Aorta (tissue), 5 donors: ENCODE results near the gene NFIC. TPM values are rescaled to one million over a fixed set of nuclear protein-coding genes. Genes with fewer than 3 reads are reported as not detected.

Experiments used
- ATAC-seq: fragments of 200-7000 bp; cut with Tn5 transposase; one replicate; pipeline ENCODE4 v1.9.1; 2022; ENCODE audit warnings: moderate library complexity; ENCODE audit not compliant: low FRiP score
- DNase-seq, 2 donors: peaks; one replicate each; pipeline ENCODE4 v3.0.0-alpha.2; 2020
- H3K27ac ChIP-seq, 2 donors: one replicate each; pipeline ENCODE4 v1.5.1; 2013; ENCODE audit warnings: low read length in 2 of 2, mild to moderate bottlenecking in 2 of 2, moderate library complexity in 2 of 2, control low read depth in 1 of 2, inconsistent platforms in 1 of 2, low read depth in 1 of 2
- H3K27me3 ChIP-seq, 2 donors: one replicate each; pipeline ENCODE4 v1.6.1; 2013; ENCODE audit warnings: control low read depth in 1 of 2, low read length in 1 of 2, mild to moderate bottlenecking in 1 of 2, moderate library complexity in 1 of 2; ENCODE audit not compliant: insufficient read depth in 2 of 2, control insufficient read depth in 1 of 2
- H3K36me3 ChIP-seq, 2 donors: one replicate each; pipeline ENCODE4 v1.6.1; 2013; ENCODE audit warnings: control low read depth in 1 of 2, low read length in 1 of 2, mild to moderate bottlenecking in 1 of 2; ENCODE audit not compliant: insufficient read depth in 2 of 2, control insufficient read depth in 1 of 2
- H3K4me1 ChIP-seq, 2 donors: one replicate each; pipeline ENCODE4 v1.6.1; 2013; ENCODE audit warnings: low read length in 2 of 2, control low read depth in 1 of 2, mild to moderate bottlenecking in 1 of 2, moderate library complexity in 1 of 2; ENCODE audit not compliant: insufficient read depth in 2 of 2, control insufficient read depth in 1 of 2
- H3K4me3 ChIP-seq, 2 donors: one replicate each; pipeline ENCODE4 v1.5.1; 2013; ENCODE audit warnings: low read length in 2 of 2, control low read depth in 1 of 2, mild to moderate bottlenecking in 1 of 2
- H3K9me3 ChIP-seq: one replicate; pipeline ENCODE4 v1.6.1; 2013; ENCODE audit warnings: mild to moderate bottlenecking, low read length; ENCODE audit not compliant: control insufficient read depth
- WGBS, 2 donors: extraction: QIAGEN DNeasy Blood & Tissue Kit; methylation state at CpG; one replicate each; pipeline ENCODE4 v1.1.7; 2013; 5-methylcytosine and 5-hydroxymethylcytosine counted together
- intact Hi-C, 2 donors: fragments of 100-400 bp; cut with DNase I; formaldehyde crosslinking; loops; one replicate each; pipeline versions ENCODE4 v1.14.2 to v1.15.0; 2022
- polyA plus RNA-seq, 2 donors: library from polyadenylated mRNA; stranded (reverse); fragments of 200-250 nt; gene quantifications; one replicate each; pipeline ENCODE4 v1.2.3, GENCODE V29; 2013
- total RNA-seq, 2 donors: library from RNA; stranded (reverse); fragmentation: NEBNext Ultra II Directional; extraction: Animal tissue kit (Norgen Biotek cat#: 25700); gene quantifications; one replicate each; pipeline ENCODE4 v1.2.1, GENCODE V29; 2021
- donor health status: healthy with polysubstance abuse.
- donor health status: Bipolar disorder and iron deficiency.
- donor health status: DM: no; HTN: no; CAD: no.
- donor health status: DM: no; HTN: no; CAD: no.
- donor health status: DM: yes; HTN: yes; CAD: no.

Gene NFIC
- total and polyA plus RNA-seq, 4 donors, result 37.5 to 188 (median 106) TPM

DNA sequence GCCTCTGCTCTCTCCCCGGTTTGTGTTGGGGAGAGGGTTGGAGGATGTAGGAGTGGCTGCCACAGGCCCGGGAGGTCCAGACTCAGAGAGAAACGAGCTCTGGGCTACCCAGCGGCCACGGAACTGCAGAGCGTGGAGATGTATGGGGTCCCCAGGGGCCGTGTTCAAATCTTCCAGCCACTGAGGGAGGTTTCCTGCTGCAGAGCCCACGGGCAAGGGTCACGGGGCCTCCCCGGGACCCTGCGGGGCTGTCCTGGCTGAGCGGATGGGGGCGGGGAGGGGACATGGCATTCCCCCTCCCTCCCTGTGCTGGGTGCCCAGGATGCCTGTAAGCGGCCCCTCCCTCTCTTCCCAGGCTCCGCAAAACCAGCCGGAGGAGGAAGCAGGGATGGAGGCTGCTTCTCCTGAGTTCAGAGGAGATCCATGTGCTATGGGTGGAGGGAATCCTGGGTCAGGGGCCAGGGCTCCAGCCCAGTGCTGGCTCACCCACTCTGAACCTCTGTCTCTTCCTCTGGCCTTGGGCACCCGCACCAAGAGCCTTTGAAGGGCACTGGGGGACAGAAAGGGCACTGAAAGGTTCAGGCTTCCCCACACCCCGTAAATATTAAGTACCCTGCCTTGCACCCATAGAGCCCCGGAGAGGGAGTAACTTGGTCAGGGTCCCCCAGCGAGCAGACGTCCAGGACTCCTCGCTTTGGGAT, 91.3 kb downstream of the NFIC start:
- intact Hi-C loops, result loop anchor here in 1 of 2 donors (5.0 kb wide), 1 partner anchor 120 kb away; no protein-coding TSS in a partner anchor
- peak overlapping the region; percentile 40 to 96 for H3K27ac ChIP-seq
- H3K4me1 ChIP-seq, result peaks cover 0 to 2% of the 10 kb centered on the region in 2 donors
- no peaks in the 10 kb centered on the region for H3K27me3 ChIP-seq
- no peaks in the 10 kb centered on the region for H3K9me3 ChIP-seq
- WGBS, 2 donors, result 2 to 9% methylated on average over 20 to 22 of the region's 22 CpGs
- H3K36me3 ChIP-seq, result no peaks in the 10 kb centered on the region
- peak; percentile 70 to 83 for DNase-seq
- peak; percentile 40 for ATAC-seq
- H3K4me3 ChIP-seq, result no peak overlapping the region

DNA sequence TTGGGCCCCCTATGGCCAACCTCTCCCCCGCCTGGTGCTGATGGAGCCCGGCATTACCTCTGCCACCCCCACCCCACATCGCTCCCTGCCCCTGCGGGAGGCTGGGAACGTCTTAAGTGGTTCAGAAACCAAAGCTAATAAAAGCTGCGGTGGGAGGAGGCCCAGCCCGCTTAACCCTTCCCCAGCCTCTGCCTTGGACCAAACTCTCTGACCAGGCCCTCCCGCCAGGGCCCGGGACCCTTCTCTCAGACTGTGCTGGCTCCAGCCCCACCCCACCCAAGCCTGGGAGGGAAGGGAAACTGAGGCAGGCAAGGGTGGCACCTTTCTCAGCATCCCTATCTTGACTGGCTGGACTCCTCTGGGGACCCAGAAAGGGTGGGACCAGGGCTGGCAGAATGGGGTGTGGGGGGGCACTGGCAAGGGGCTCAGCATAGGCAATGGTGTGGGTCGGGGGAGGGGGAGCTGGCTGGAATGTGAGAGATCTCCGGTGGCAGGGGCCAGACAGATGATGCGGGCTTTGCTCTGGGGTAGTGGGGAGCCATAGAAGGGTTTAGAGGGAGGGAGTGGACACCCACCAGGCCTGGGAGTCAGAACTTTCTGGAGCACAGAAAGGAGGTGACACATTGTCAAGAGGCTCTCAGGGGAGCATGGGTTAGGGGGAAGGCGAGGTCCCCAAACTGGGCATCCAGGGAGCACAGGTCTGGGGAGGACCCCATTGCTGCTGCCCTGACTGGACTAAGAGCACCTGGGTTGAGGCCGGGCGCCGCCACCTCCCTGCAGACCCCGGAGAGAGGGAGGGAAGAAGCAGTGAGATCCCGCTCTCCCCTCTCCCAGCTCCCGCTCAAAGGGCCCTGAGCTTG, 92.1 kb downstream of the NFIC start:
- Histone ChIP-seq H3K4me1 (peaks cover 0 to 2% of the 10 kb centered on the region in 2 donors), H3K27me3 (no peaks in the 10 kb centered on the region), H3K36me3 (no peaks in the 10 kb centered on the region), H3K4me3 (no peak overlapping the region), H3K9me3 (no peaks in the 10 kb centered on the region), H3K27ac (peak overlapping the region; percentile 40 to 96)
- peak in 1 of 2 donors; percentile 79 for DNase-seq
- ATAC-seq, result peak; percentile 6
- WGBS, 2 donors, result 12 to 14% methylated on average over 15 to 19 of the region's 19 CpGs
- intact Hi-C loops, result loop anchor here (1.0 to 5.0 kb wide), 2 partner anchors 7 to 121 kb away; no protein-coding TSS in a partner anchor

DNA sequence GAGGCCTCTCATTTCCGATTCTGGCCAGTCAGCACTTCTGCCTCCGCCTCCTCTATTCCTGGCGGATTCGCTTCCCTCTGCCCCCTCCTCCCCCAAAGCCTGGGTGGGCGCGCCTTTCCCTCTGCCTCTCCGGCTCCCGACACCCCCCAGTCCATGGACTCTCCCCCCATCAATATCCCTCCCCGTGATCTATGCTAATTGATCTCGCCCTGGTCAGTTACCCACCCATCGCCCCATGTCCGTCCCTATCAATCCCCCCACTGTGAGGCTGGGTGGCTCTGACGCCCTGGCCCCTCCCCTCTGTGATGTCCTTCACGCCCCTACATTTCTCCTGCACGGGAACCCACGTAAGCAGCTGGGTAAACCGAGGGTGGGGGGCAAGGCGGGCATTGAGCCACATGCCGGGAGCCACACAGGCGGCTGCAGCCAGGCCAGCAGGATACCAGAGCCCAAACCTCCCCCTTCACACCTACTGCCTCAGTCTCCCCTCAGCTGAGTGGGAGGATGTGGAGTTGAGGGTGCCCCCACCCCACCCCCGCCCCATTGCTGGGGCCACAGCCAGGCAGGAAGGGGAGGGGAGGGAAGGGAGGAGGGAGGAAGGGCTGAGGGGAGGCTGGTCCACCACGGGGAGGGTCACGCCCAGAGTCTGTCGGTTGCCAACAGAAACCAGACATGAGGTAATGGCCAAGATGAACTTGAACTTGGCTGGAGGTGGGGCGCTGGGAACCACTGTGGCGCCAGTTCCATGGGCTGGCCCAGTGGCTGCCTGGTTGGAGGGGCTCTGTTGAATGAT, 92.9 kb downstream of the NFIC start:
- intact Hi-C loops, result loop anchor here (1.0 to 5.0 kb wide), 2 partner anchors 8 to 122 kb away; no protein-coding TSS in a partner anchor
- Histone ChIP-seq H3K36me3 (no peaks in the 10 kb centered on the region), H3K4me3 (no peak overlapping the region), H3K27ac (peak overlapping the region; percentile 93 to 96), H3K9me3 (no peaks in the 10 kb centered on the region), H3K4me1 (peaks cover 0 to 2% of the 10 kb centered on the region in 2 donors), H3K27me3 (no peaks in the 10 kb centered on the region)
- peak; percentile 91 for ATAC-seq
- 2 to 6% methylated on average over 25 to 26 of the region's 26 CpGs for WGBS, 2 donors
- DNase-seq, result peak; percentile 96

GRCh38 chr19:3459965-3460582, 93.7 kb downstream of the NFIC start:
- Histone ChIP-seq H3K27me3 (no peaks in the 10 kb centered on the region), H3K9me3 (no peaks in the 10 kb centered on the region), H3K27ac (peak overlapping the region; percentile 93 to 96), H3K4me1 (peaks cover 0 to 2% of the 10 kb centered on the region in 2 donors), H3K4me3 (no peak overlapping the region), H3K36me3 (no peaks in the 10 kb centered on the region)
- ATAC-seq, result peak; percentile 6
- WGBS, 2 donors, result 8 to 15% methylated on average over 15 of the region's 15 CpGs
- intact Hi-C loops, result loop anchor here (1.0 to 5.0 kb wide), 2 partner anchors 9 to 123 kb away; no protein-coding TSS in a partner anchor
- DNase-seq, result no peak

DNA sequence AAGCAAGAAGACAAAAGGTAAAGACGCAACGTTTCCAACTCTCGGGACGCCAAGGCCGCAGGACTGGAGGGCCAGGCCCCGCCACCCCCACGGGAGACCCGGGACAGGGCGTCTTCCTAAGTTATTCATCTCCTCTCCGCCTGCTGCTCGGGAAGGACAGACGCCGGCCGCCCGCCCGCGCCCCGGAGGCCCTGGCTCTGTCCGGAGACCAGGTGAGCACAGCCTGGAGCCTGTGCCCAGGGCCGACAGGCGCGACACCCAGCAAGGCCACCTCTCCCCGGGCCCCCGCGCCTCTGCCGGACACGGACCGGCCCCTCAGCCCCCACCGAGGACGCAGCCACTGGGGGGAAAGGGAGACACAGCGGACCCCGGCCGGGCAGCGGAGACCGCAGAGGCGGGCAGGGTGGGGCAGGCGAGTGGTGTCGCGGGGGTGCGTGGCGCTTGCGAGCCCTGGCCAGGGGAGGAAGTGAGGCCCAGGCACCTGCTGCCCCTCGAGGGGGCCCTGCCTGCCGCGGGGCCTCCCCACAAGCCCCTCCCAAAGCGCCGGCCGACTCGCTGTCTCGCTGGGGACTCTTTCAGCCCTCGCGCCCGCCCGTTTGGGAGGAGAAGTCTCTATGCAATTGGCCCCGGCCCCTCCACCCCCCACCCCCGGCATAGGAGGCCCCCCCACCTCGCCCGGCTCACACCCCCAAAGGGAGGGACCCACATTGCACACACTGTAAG, 96.8 kb downstream of the NFIC start:
- Histone ChIP-seq H3K9me3 (no peaks in the 10 kb centered on the region), H3K27ac (no peak overlapping the region), H3K4me1 (peaks cover 0 to 2% of the 10 kb centered on the region in 2 donors), H3K4me3 (no peak overlapping the region), H3K36me3 (no peaks in the 10 kb centered on the region), H3K27me3 (no peaks in the 10 kb centered on the region)
- DNase-seq (peak; percentile 54 to 75), ATAC-seq (no peak)
- 69% methylated on average over 48 to 58 of the region's 58 CpGs for WGBS, 2 donors
- intact Hi-C loops, result no loop called here

GRCh38 chr19:3463714-3464586, 97.6 kb downstream of the NFIC start:
- WGBS, 2 donors, result 65 to 67% methylated on average over 44 to 57 of the region's 57 CpGs
- H3K36me3 ChIP-seq, result no peaks in the 10 kb centered on the region
- H3K4me3 ChIP-seq, result no peak overlapping the region
- DNase-seq, result peak in 1 of 2 donors; percentile 74
- peaks cover 0 to 2% of the 10 kb centered on the region in 2 donors for H3K4me1 ChIP-seq
- H3K9me3 ChIP-seq, result no peaks in the 10 kb centered on the region
- no peak for ATAC-seq
- no peaks in the 10 kb centered on the region for H3K27me3 ChIP-seq
- intact Hi-C loops, result no loop called here
- H3K27ac ChIP-seq, result peak overlapping the region in 1 of 2 donors; percentile 46

GRCh38 chr19:3464587-3465235, 98.3 kb downstream of the NFIC start:
- Histone ChIP-seq H3K27me3 (no peaks in the 10 kb centered on the region), H3K4me1 (peaks cover 0 to 2% of the 10 kb centered on the region in 2 donors), H3K4me3 (no peak overlapping the region), H3K27ac (peak overlapping the region in 1 of 2 donors; percentile 22), H3K9me3 (no peaks in the 10 kb centered on the region), H3K36me3 (no peaks in the 10 kb centered on the region)
- DNase-seq, result peak; percentile 56 to 77
- 38 to 52% methylated on average over 27 to 31 of the region's 31 CpGs for WGBS, 2 donors
- ATAC-seq, result no peak
- intact Hi-C loops, result loop anchor here in 1 of 2 donors (5.0 kb wide), 1 partner anchor 32 kb away; no protein-coding TSS in a partner anchor
